H1 (cell line): ENCODE measurements around the gene NEFH. TPM values are rescaled to one million over a fixed set of nuclear protein-coding genes. Genes with fewer than 3 reads are reported as not detected.

Source experiments
- TBP ChIP-seq: IDR thresholded peaks from 2 replicates; pipeline ENCODE4 v1.6.1; 2011; ENCODE audit warnings: low read depth, low read length, improper control_type of control experiment
- polyA plus RNA-seq, 7 experiments: library from polyadenylated mRNA; depleted of rRNA in 3 of 7; stranded (reverse) in 5 of 7; unstranded in 2 of 7; fragments of >200 nt in 5 of 7; fragments of 200-250 nt in 2 of 7; gene quantifications; 1 replicate in 5 of 7; 2 replicates in 1 of 7; 4 replicates in 1 of 7; pipeline versions ENCODE4 v1.2.1 to v1.2.3, GENCODE V29; 2011 to 2013; ENCODE audit warnings: missing spikeins in 2 of 7, mixed read lengths in 2 of 7
- total RNA-seq: library from RNA; stranded (reverse); fragmentation: NEBNext Ultra II Directional; extraction: Animal tissue kit (Norgen Biotek cat#: 25700); gene quantifications from 2 replicates; pipeline ENCODE4 v1.2.1, GENCODE V29; 2021
- TF ChIP-seq, protein P1 (sequence below), 3 experiments: IDR thresholded peaks; 1 replicate in 2 of 3; 2 replicates in 1 of 3; pipeline versions ENCODE4 v1.5.1 to v1.6.1; 2011; ENCODE audit warnings: low read length in 3 of 3, mild to moderate bottlenecking in 3 of 3, inconsistent platforms in 2 of 3, low read depth in 1 of 3, moderate library complexity in 1 of 3; ENCODE audit not compliant: insufficient read depth in 1 of 3; ENCODE audit errors: control extremely low read depth in 1 of 3

NEFH gene
- total and polyA plus RNA-seq, 2 of the 8 experiments (the other 6 are each of a cell fraction or from before 2014, with no cell fraction given), result 0.57 to 2.3 TPM

DNA sequence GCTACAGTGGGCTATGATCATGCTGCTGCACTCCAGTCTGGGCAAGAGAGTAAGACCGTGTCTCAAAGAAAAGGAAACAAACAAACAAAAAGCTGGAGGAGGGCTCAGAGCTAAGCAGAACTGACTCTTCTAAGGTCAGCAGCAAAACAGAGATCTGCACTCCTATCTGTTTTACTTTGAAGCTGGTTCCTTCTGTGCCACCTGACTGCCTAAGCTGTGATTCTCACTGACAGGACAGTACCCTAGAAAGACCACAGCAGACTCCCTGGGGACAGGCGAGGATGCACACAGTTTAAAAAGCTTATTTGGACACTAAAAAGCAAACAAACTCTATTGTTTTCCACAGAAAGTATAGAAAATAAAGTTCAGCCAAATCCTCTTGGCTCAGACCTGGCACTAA is 30.5 kb downstream of the NEFH start (continued):
- TF ChIP-seq, protein P1, sequence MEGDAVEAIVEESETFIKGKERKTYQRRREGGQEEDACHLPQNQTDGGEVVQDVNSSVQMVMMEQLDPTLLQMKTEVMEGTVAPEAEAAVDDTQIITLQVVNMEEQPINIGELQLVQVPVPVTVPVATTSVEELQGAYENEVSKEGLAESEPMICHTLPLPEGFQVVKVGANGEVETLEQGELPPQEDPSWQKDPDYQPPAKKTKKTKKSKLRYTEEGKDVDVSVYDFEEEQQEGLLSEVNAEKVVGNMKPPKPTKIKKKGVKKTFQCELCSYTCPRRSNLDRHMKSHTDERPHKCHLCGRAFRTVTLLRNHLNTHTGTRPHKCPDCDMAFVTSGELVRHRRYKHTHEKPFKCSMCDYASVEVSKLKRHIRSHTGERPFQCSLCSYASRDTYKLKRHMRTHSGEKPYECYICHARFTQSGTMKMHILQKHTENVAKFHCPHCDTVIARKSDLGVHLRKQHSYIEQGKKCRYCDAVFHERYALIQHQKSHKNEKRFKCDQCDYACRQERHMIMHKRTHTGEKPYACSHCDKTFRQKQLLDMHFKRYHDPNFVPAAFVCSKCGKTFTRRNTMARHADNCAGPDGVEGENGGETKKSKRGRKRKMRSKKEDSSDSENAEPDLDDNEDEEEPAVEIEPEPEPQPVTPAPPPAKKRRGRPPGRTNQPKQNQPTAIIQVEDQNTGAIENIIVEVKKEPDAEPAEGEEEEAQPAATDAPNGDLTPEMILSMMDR (IDR thresholded peaks at IDR 0.05; ENCODE audit: control extremely low read depth in 1 of 3, insufficient read depth in 1 of 3, low read depth in 1 of 3, low read length in 3 of 3), result no peak
- TF ChIP-seq TBP, result no peak
- TF ChIP-seq, all 59 proteins: peak for 0
